Karpas-422 (cell line): ENCODE results near the gene CTNNA1. TPM values are rescaled to one million over a fixed set of nuclear protein-coding genes. Genes with fewer than 3 reads are reported as not detected.

ENCODE experiments used
- DNase-seq: peaks from one replicate; pipeline ENCODE4 v3.0.0-alpha.2; 2015
- H2AFZ ChIP-seq: fragments of 200-600 bp; sonication (generic); 2 replicates; pipeline ENCODE4 v1.6.1; 2014; ENCODE audit warnings: antibody characterized with exemption, low read length, mixed read lengths
- H3K27ac ChIP-seq: fragments of 200-600 bp; sonication (generic); 2 replicates; pipeline ENCODE4 v1.5.1; 2014; ENCODE audit warnings: mild to moderate bottlenecking, low read length, moderate library complexity
- H3K27me3 ChIP-seq: fragments of 200-600 bp; sonication (generic); 2 replicates; pipeline ENCODE4 v1.6.1; 2014; ENCODE audit warnings: low read length, mixed read lengths
- H3K36me3 ChIP-seq: fragments of 200-600 bp; sonication (generic); 2 replicates; pipeline ENCODE4 v1.6.1; 2014; ENCODE audit warnings: low read length, mixed read lengths; ENCODE audit not compliant: insufficient read depth
- H3K4me1 ChIP-seq: fragments of 200-600 bp; sonication (generic); 2 replicates; pipeline ENCODE4 v1.6.1; 2014; ENCODE audit warnings: mild to moderate bottlenecking, low read length, mixed read lengths
- H3K4me2 ChIP-seq: fragments of 200-600 bp; sonication (generic); 2 replicates; pipeline ENCODE4 v1.6.1; 2014; ENCODE audit warnings: low read length, low read depth, mild to moderate bottlenecking; ENCODE audit not compliant: poor library complexity, severe bottlenecking
- H3K4me3 ChIP-seq: fragments of 200-600 bp; sonication (generic); 2 replicates; pipeline ENCODE4 v1.5.1; 2014; ENCODE audit warnings: mild to moderate bottlenecking, antibody characterized with exemption, low read length, mixed read lengths
- H3K79me2 ChIP-seq: fragments of 200-600 bp; sonication (generic); 2 replicates; pipeline ENCODE4 v1.6.1; 2014; ENCODE audit warnings: mild to moderate bottlenecking, low read length, mixed read lengths
- H3K9ac ChIP-seq: fragments of 200-600 bp; sonication (generic); 2 replicates; pipeline ENCODE4 v1.6.0; 2014; ENCODE audit warnings: low read length
- H3K9me2 ChIP-seq: fragments of 200-600 bp; sonication (generic), shearing (Covaris generic); replicated peaks from 2 replicates; pipeline ENCODE4 v1.6.0; 2014; ENCODE audit warnings: mild to moderate bottlenecking, low read length, moderate library complexity; ENCODE audit not compliant: insufficient read depth
- H3K9me3 ChIP-seq: fragments of 300-700, 200-600 bp; sonication (generic); 2 replicates; pipeline ENCODE4 v1.6.1; 2014; ENCODE audit warnings: low read length, mixed read lengths
- H4K20me1 ChIP-seq: fragments of 200-600 bp; sonication (generic); 2 replicates; pipeline ENCODE4 v1.6.1; 2014; ENCODE audit warnings: mild to moderate bottlenecking, antibody characterized with exemption, low read length, low read depth; ENCODE audit not compliant: insufficient read depth
- total RNA-seq: library from RNA; depleted of rRNA; stranded (reverse); fragments of >200 nt; shearing (Covaris generic); gene quantifications from 2 replicates; pipeline ENCODE4 v1.2.3, GENCODE V29; 2014; ENCODE audit warnings: low replicate concordance

The CTNNA1 gene
- total RNA-seq, 1 experiment from 2014 or later, result 13.2 TPM

DNA sequence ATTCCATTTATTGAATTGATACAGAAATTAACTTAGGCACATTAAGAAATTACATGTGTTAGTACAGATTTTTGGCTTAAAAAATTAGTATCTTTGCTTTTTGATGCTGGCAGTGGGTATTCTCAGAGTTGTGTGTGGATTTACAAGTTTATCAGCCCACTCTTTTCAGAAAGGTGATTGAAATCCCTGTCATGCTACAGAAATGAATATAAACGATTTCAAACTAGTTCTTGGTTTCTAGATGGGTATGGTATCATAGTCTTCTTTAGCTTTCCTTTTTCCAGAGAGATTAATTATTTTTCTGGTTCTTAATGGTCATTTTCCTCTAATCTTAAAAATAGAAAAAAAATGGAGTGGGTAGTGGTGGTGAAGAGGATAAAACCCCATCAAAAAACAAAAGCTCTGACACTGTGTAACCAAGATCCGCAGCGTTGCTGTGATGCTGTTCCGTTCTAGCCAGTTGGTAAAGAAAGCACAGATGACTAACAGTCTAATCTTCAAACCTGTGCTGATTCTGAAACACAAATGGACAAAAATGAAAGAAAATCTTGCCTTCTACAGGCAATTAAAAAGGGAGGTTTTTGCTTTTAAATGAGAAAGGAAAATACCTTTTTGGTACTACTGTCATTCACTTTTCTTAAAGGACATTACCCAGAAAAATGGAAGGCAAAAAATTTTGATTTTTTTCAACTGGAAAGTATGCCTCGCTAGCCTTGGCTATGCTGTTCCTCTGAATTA, 116.7 kb downstream of the CTNNA1 start:
- no peak overlapping the region for H3K27ac ChIP-seq
- H4K20me1 ChIP-seq, result no peaks in the 10 kb centered on the region
- no peak overlapping the region for H3K4me3 ChIP-seq
- H3K4me1 ChIP-seq, result no peaks in the 10 kb centered on the region
- no peak overlapping the region for H3K4me2 ChIP-seq
- no peak overlapping the region for H3K9ac ChIP-seq
- H3K27me3 ChIP-seq, result no peaks in the 10 kb centered on the region
- no peaks in the 10 kb centered on the region for H3K79me2 ChIP-seq
- no peaks in the 10 kb centered on the region for H3K36me3 ChIP-seq
- no peak overlapping the region for H2AFZ ChIP-seq
- no peaks in the 10 kb centered on the region for H3K9me3 ChIP-seq
- no peaks in the 10 kb centered on the region for H3K9me2 ChIP-seq
- DNase-seq, result no peak

GRCh38 chr5:138870611-138871010, 117.4 kb downstream of the CTNNA1 start:
- no peaks in the 10 kb centered on the region for H3K4me1 ChIP-seq
- no peak for DNase-seq
- no peak overlapping the region for H3K4me3 ChIP-seq
- H4K20me1 ChIP-seq, result no peaks in the 10 kb centered on the region
- no peak overlapping the region for H2AFZ ChIP-seq
- no peak overlapping the region for H3K9ac ChIP-seq
- no peaks in the 10 kb centered on the region for H3K79me2 ChIP-seq
- no peaks in the 10 kb centered on the region for H3K27me3 ChIP-seq
- H3K4me2 ChIP-seq, result no peak overlapping the region
- H3K36me3 ChIP-seq, result no peaks in the 10 kb centered on the region
- H3K27ac ChIP-seq, result no peak overlapping the region
- H3K9me3 ChIP-seq, result no peaks in the 10 kb centered on the region
- H3K9me2 ChIP-seq, result no peaks in the 10 kb centered on the region

DNA sequence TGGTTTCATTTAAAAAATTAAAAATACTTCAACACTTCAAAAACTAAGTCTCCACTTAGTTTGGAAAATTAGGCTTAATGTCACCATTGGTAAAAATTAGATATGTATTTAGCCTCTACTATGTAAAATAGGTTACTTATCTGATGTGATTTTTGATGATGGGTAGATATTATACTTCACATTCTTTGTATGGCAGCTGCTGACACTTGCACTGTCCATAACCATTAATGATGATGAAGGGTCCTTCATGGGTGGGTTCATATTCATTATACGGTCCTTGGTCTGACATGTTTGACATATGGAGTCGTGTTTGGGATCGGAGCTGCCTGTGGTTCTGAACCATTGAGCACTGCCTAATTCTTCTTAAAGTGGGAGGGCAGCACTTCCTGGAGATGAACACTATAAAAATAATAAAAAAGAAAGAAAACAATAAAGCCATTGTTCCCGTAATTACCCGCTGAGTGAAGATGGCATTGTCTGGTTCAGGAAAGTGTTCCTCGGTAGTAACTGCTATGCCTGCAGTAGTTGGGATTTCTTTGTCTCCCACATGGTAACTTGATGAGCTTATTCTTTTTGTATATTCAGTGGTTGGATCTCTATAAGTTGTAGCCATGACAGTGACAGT, 119.7 kb downstream of the CTNNA1 start:
- Histone ChIP-seq H3K27me3 (no peaks in the 10 kb centered on the region), H3K4me3 (no peak overlapping the region), H3K27ac (no peak overlapping the region), H3K9ac (no peak overlapping the region), H3K4me1 (no peaks in the 10 kb centered on the region), H2AFZ (no peak overlapping the region), H3K4me2 (no peak overlapping the region), H3K9me2 (no peaks in the 10 kb centered on the region), H3K79me2 (no peaks in the 10 kb centered on the region), H4K20me1 (no peaks in the 10 kb centered on the region), H3K36me3 (no peaks in the 10 kb centered on the region), H3K9me3 (no peaks in the 10 kb centered on the region)
- DNase-seq, result no peak

DNA sequence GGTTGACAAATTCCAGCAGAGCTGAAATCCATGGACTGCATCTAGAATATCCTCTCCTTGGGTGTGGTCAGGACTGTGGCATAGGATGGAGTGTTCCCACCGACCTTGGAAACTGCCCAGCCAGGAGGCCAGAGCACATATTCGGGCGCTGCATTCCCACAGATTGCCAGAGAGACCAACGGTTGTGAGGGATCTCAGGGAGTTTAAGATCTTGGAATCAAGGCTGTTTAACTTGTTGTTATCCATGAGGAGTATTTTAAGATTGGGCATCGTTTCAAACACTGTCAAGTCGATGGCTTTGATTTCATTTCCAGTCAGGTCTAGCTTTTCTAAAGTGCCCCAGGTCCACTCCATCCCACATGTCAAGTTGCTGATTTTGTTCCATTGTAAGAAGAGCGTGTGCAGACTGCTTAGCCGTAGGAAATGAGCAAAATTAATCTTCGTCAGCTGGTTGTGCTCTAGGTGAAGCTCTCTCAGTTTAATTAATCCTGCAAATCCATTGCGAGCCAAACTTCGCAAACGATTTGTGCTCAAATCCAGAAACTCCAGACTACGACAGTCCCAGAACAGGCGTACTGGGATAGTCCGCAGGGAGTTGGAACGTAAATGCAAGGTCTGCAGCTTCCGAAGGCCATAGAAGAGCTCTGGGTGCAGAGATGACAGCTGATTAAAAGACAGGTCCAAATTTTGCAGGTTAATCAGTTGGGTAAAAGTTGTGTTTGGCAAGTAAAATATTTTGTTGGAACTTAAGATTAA, 120.4 kb downstream of the CTNNA1 start:
- Histone ChIP-seq H3K4me2 (no peak overlapping the region), H3K4me1 (no peaks in the 10 kb centered on the region), H3K79me2 (no peaks in the 10 kb centered on the region), H4K20me1 (0 out of 2 replicates have a peak, but pooled peaks cover 5% of the 10 kb centered on the region), H3K27ac (no peak overlapping the region), H3K27me3 (no peaks in the 10 kb centered on the region), H3K36me3 (no peaks in the 10 kb centered on the region), H3K9ac (no peak overlapping the region), H2AFZ (no peak overlapping the region), H3K4me3 (no peak overlapping the region), H3K9me2 (no peaks in the 10 kb centered on the region), H3K9me3 (no peaks in the 10 kb centered on the region)
- no peak for DNase-seq

DNA sequence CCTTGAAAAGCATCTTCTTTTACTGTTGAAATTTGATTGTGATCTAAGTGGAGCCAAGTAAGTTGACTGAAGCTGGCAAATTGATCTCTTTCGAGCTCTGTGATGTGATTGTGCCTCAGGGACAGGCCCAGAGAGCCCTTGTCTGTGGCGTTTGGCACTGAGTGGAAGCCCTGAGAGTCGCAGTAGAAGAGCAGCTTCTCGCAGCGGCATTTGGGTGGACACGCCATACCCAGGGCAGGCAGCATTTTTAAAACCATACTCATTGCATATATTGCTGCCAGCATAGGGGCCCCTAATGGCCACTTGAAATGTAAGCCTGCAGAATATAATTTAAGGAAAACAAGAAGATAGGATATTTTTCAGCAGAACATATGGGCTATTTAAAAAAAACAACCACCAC, 121.0 kb downstream of the CTNNA1 start:
- Histone ChIP-seq H3K79me2 (no peaks in the 10 kb centered on the region), H3K27me3 (no peaks in the 10 kb centered on the region), H2AFZ (no peak overlapping the region), H3K4me3 (no peak overlapping the region), H3K9ac (no peak overlapping the region), H3K36me3 (no peaks in the 10 kb centered on the region), H4K20me1 (0 out of 2 replicates have a peak, but pooled peaks cover 5% of the 10 kb centered on the region), H3K27ac (no peak overlapping the region), H3K9me2 (no peaks in the 10 kb centered on the region), H3K4me1 (no peaks in the 10 kb centered on the region), H3K4me2 (no peak overlapping the region), H3K9me3 (no peaks in the 10 kb centered on the region)
- DNase-seq, result no peak

GRCh38 chr5:138874771-138875551, 121.7 kb downstream of the CTNNA1 start, which contains the start of gene LRRTM2:
LRRTM2 (minus strand) TSS chr5:138875335; CDS start chr5:138874911, 424 bp downstream.
- DNase-seq, result no peak
- Histone ChIP-seq H3K27ac (no peak within 1 kb of the TSS), H4K20me1 (0 out of 2 replicates have a peak, but pooled peaks cover 5% of the 10 kb centered on the region), H3K9me3 (no peaks in the 10 kb centered on the region), H3K4me2 (no peak within 1 kb of the TSS), H3K27me3 (no peaks in the 10 kb centered on the region), H2AFZ (no peak within 1 kb of the TSS), H3K79me2 (no peaks in the 10 kb centered on the region), H3K4me1 (no peaks in the 10 kb centered on the region), H3K9ac (no peak within 1 kb of the TSS), H3K36me3 (no peaks in the 10 kb centered on the region), H3K9me2 (no peaks in the 10 kb centered on the region), H3K4me3 (no peak within 1 kb of the TSS)

GRCh38 chr5:138875552-138875875, 122.3 kb downstream of the CTNNA1 start:
- no peaks in the 10 kb centered on the region for H3K79me2 ChIP-seq
- H3K4me3 ChIP-seq, result no peak overlapping the region
- H4K20me1 ChIP-seq, result 0 out of 2 replicates have a peak, but pooled peaks cover 5% of the 10 kb centered on the region
- DNase-seq, result no peak
- H3K9me2 ChIP-seq, result no peaks in the 10 kb centered on the region
- H3K27ac ChIP-seq, result no peak overlapping the region
- no peaks in the 10 kb centered on the region for H3K4me1 ChIP-seq
- no peaks in the 10 kb centered on the region for H3K9me3 ChIP-seq
- H2AFZ ChIP-seq, result no peak overlapping the region
- no peak overlapping the region for H3K9ac ChIP-seq
- no peak overlapping the region for H3K4me2 ChIP-seq
- no peaks in the 10 kb centered on the region for H3K36me3 ChIP-seq
- no peaks in the 10 kb centered on the region for H3K27me3 ChIP-seq
